Measurements from ENCODE around the gene C1orf159. TPM values are rescaled to one million over a fixed set of nuclear protein-coding genes. Genes with fewer than 3 reads are reported as not detected.

The C1orf159 gene
- total and polyA plus RNA-seq, 2 of the 8 experiments (the other 6 are each of a cell fraction or from before 2014, with no cell fraction given), result 10.0 to 10.9 TPM

- DNase-seq (ENCODE audit: low read depth in 1 of 2, low spot score in 2 of 2), result no peak
- Histone ChIP-seq H2BK120ac (replicated peaks; ENCODE audit: low read depth, low read length) (no peak overlapping the region), H3K18ac (ENCODE audit: extremely low read depth, low read length) (no peak overlapping the region), H3K4me3 (ENCODE audit: extremely low read depth in 1 of 4, insufficient read depth in 2 of 4, low read depth in 3 of 4, low read length in 4 of 4) (no peak overlapping the region), H4K5ac (ENCODE audit: insufficient read length, low read depth, low read length) (no peak overlapping the region), H2BK20ac (ENCODE audit: low read length) (no peak overlapping the region), H3K23ac (ENCODE audit: insufficient read length) (no peak overlapping the region), H3K79me1 (ENCODE audit: low read depth, low read length) (peaks cover 4% of the 10 kb centered on the region; the same call in 1 of the 2 replicates), H4K91ac (replicated peaks; ENCODE audit: insufficient read length, low read length) (no peak overlapping the region), H3K9ac (replicated peaks in 1 of 4; ENCODE audit: extremely low read depth in 1 of 4, low read depth in 3 of 4, low read length in 3 of 4) (no peak overlapping the region), H2BK12ac (ENCODE audit: low read depth, low read length) (no peak overlapping the region), H3K27ac (ENCODE audit: low read depth, low read length) (no peak overlapping the region), H3K14ac (ENCODE audit: insufficient read length) (no peak overlapping the region), H3K4me2 (ENCODE audit: insufficient read depth in 1 of 2, low read depth in 2 of 2, low read length in 2 of 2) (no peak overlapping the region), H2AK5ac (ENCODE audit: low read depth, low read length) (no peak overlapping the region), H2BK5ac (ENCODE audit: low read depth, low read length) (no peak overlapping the region), H3K4ac (replicated peaks; ENCODE audit: insufficient read length, low read depth, low read length) (no peak overlapping the region), H4K8ac (ENCODE audit: extremely low read depth, insufficient read depth, low read length) (0 out of 2 replicates have a peak overlapping the region, but pooled peaks have one; percentile 51), H3K4me1 (replicated peaks in 1 of 4; ENCODE audit: control insufficient read depth in 3 of 4, insufficient read depth in 4 of 4, low read length in 3 of 4) (peaks cover 0 to 6% (median 2%) of the 10 kb centered on the region in 4 experiments; a peak in 4 of 7 replicates), H4K20me1 (replicated peaks in 1 of 2; ENCODE audit: control insufficient read depth in 1 of 2, insufficient read depth in 2 of 2, low read length in 2 of 2) (peaks cover 13 to 29% of the 10 kb centered on the region in 2 experiments), H3K27me3 (replicated peaks in 1 of 4; ENCODE audit: control insufficient read depth in 3 of 4, extremely low read depth in 1 of 4, insufficient read depth in 3 of 4, low read length in 3 of 4) (peaks cover 0 to 3% (median 2%) of the 10 kb centered on the region in 4 experiments; a peak in 4 of 7 replicates), H3K36me3 (ENCODE audit: control insufficient read depth in 2 of 4, insufficient read depth in 4 of 4, low read length in 3 of 4) (peaks cover 6 to 65% (median 25%) of the 10 kb centered on the region in 4 experiments), H2AFZ (ENCODE audit: low read length) (no peak overlapping the region), H3K23me2 (ENCODE audit: low read depth, low read length) (peaks cover 4% of the 10 kb centered on the region; the same call in 1 of the 2 replicates), H3K9me3 (ENCODE audit: insufficient read depth in 2 of 2, low read depth in 1 of 2, low read length in 1 of 2) (no peaks in the 10 kb centered on the region), H3K79me2 (ENCODE audit: control insufficient read depth in 1 of 2, insufficient read depth in 2 of 2, low read length in 2 of 2) (no peaks in the 10 kb centered on the region), H3K56ac (replicated peaks; ENCODE audit: insufficient read length, low read depth, low read length) (no peak overlapping the region), H2BK15ac (ENCODE audit: low read length) (no peak overlapping the region)
- TF ChIP-seq E2F6 (IDR thresholded peaks at IDR 0.05) (no peak), SRF (IDR thresholded peaks at IDR 0.05; ENCODE audit: low read depth, low read length) (no peak), SIN3A (conservative IDR thresholded peaks at IDR 0.05 in 1 of 2, IDR thresholded peaks at IDR 0.05 in 1 of 2; ENCODE audit: low read depth in 1 of 2, low read length in 2 of 2) (no peak), CBX8 (IDR thresholded peaks at IDR 0.05; ENCODE audit: borderline replicate concordance, low read depth, low read length) (no peak), TCF12 (IDR thresholded peaks at IDR 0.05; ENCODE audit: low read depth, low read length) (no peak), SIX5 (IDR thresholded peaks at IDR 0.05; ENCODE audit: low read depth, low read length) (no peak), TAF7 (optimal IDR thresholded peaks at IDR 0.05; ENCODE audit: borderline replicate concordance, low read depth, low read length) (no peak), POU5F1 (IDR thresholded peaks at IDR 0.05; ENCODE audit: low read depth, low read length) (no peak), RFX5 (IDR thresholded peaks at IDR 0.05; ENCODE audit: borderline replicate concordance, low read depth, low read length) (no peak), KDM4A (IDR thresholded peaks at IDR 0.05; ENCODE audit: low read depth, low read length, severe bottlenecking) (no peak)
- 95% methylated on average over 21 of the region's 23 CpGs; no CpG with 5 or more reads in 1 of the 2 experiments for WGBS, 2 experiments (ENCODE audit: extremely low coverage in 1 of 2, insufficient coverage in 1 of 2, insufficient read length in 1 of 2, insufficient replicate concordance in 2 of 2, low coverage in 1 of 2, low lambda C conversion rate in 2 of 2, missing lambda C conversion rate in 1 of 2)
- ChIA-PET POLR2A (ENCODE audit: partially characterized antibody) (interaction anchor here (0.6 to 3.8 kb wide), 10 partner anchors 9 to 232 kb away, joined by 3 to 19 read pairs (median 4); partner anchors contain the start of gene ISG15), CTCF (ENCODE audit: partially characterized antibody) (interaction anchor here (0.6 to 2.5 kb wide), 6 partner anchors 11 to 130 kb away, joined by 3 to 11 read pairs (median 5); no protein-coding TSS in a partner anchor)
- FAIRE-seq, result no peak
These were observed 70.8 kb downstream of the C1orf159 start for GRCh38 chr1:1045129-1045528.

Data from H1 (cell line).